GM23338 (cell line): Measurements from ENCODE around the gene TRIM8. TPM values are rescaled to one million over a fixed set of nuclear protein-coding genes. Genes with fewer than 3 reads are reported as not detected.

Source experiments
- ATAC-seq: fragments of 200-7000 bp; cut with Tn5 transposase; 3 replicates; pipeline ENCODE4 v1.9.1; 2020
- DNase-seq: peaks from one replicate; pipeline ENCODE4 v3.0.0-alpha.2; 2015; ENCODE audit warnings: low spot score
- H2AFZ ChIP-seq: fragments of 200-600 bp; sonication (generic); 2 replicates; pipeline ENCODE4 v1.8.0; 2016; ENCODE audit warnings: antibody characterized with exemption, mild to moderate bottlenecking, moderate library complexity
- H3F3A ChIP-seq: fragments of 200-600 bp; sonication (generic); replicated peaks from 2 replicates; pipeline ENCODE4 v1.8.0; 2017; ENCODE audit warnings: antibody characterized with exemption, mixed run types, low read depth
- H3K27ac ChIP-seq: fragments of 200-600 bp; sonication (generic); 2 replicates; pipeline ENCODE4 v1.6.1; 2016; ENCODE audit warnings: low read depth
- H3K27me3 ChIP-seq: fragments of 200-600 bp; sonication (generic); 2 replicates; pipeline ENCODE4 v1.8.0; 2016; ENCODE audit warnings: mild to moderate bottlenecking, mixed run types, moderate library complexity; ENCODE audit not compliant: insufficient read depth
- H3K36me3 ChIP-seq: fragments of 200-600 bp; sonication (generic); 2 replicates; pipeline ENCODE4 v1.8.0; 2016; ENCODE audit warnings: mild to moderate bottlenecking; ENCODE audit not compliant: insufficient read depth
- H3K4me1 ChIP-seq: fragments of 200-600 bp; sonication (generic); 2 replicates; pipeline ENCODE4 v1.8.0; 2016; ENCODE audit warnings: mild to moderate bottlenecking, moderate library complexity; ENCODE audit not compliant: insufficient read depth
- H3K4me2 ChIP-seq: fragments of 200-600 bp; sonication (generic); 2 replicates; pipeline ENCODE4 v1.7.1; 2017; ENCODE audit warnings: mixed run types
- H3K4me3 ChIP-seq: fragments of 200-600 bp; sonication (generic); 2 replicates; pipeline ENCODE4 v1.6.1; 2016; ENCODE audit warnings: mixed run types
- H3K79me2 ChIP-seq: fragments of 200-600 bp; sonication (generic); replicated peaks from 2 replicates; pipeline ENCODE4 v1.8.0; 2017; ENCODE audit warnings: mild to moderate bottlenecking; ENCODE audit not compliant: insufficient read depth
- H3K9me2 ChIP-seq: fragments of 200-600 bp; sonication (generic); 2 replicates; pipeline ENCODE4 v1.8.0; 2017; ENCODE audit not compliant: insufficient read depth
- H4K20me1 ChIP-seq: fragments of 200-600 bp; sonication (generic); replicated peaks from 2 replicates; pipeline ENCODE4 v1.8.0; 2017; ENCODE audit warnings: mild to moderate bottlenecking; ENCODE audit not compliant: insufficient read depth
- H3K27ac Mint-ChIP-seq: 2 replicates; pipeline ENCODE4 v1.8.0; 2020; ENCODE audit warnings: inconsistent platforms, mild to moderate bottlenecking, moderate library complexity, mixed read lengths
- H3K27me3 Mint-ChIP-seq: 3 replicates; pipeline ENCODE4 v1.8.0; 2022; ENCODE audit warnings: low read depth, mild to moderate bottlenecking, moderate library complexity, mixed read lengths, inconsistent platforms; ENCODE audit not compliant: insufficient read depth, poor library complexity
- H3K36me3 Mint-ChIP-seq: 3 replicates; pipeline ENCODE4 v1.8.0; 2021; ENCODE audit warnings: low read depth, mild to moderate bottlenecking, inconsistent platforms, moderate library complexity, mixed read lengths
- H3K4me1 Mint-ChIP-seq: 3 replicates; pipeline ENCODE4 v1.8.0; 2020; ENCODE audit warnings: mild to moderate bottlenecking, inconsistent platforms, mixed read lengths
- H3K4me3 Mint-ChIP-seq: 3 replicates; pipeline ENCODE4 v1.8.0; 2021; ENCODE audit warnings: moderate library complexity, mild to moderate bottlenecking, inconsistent platforms, mixed read lengths
- H3K9me3 Mint-ChIP-seq: 3 replicates; pipeline ENCODE4 v1.8.0; 2020; ENCODE audit warnings: moderate library complexity, mild to moderate bottlenecking, inconsistent platforms, mixed read lengths
- ZNF331 ChIP-seq: fragments of 250-450 bp; sonication (Bioruptor Pico); IDR thresholded peaks from 2 replicates; pipeline ENCODE4 v1.5.0; 2020; ENCODE audit warnings: low read depth, mild to moderate bottlenecking, moderate library complexity
- ZNF462 ChIP-seq: fragments of 250-450 bp; sonication (Bioruptor Pico); IDR thresholded peaks from 2 replicates; pipeline ENCODE4 v1.5.0; 2020; ENCODE audit warnings: mild to moderate bottlenecking, moderate library complexity
- polyA plus RNA-seq: library from polyadenylated mRNA; unstranded; fragments of >200 nt; fragmentation: Nextera tagmentation; extraction: Ambion mirVana; gene quantifications from 2 replicates; pipeline ENCODE4 v1.2.1, GENCODE V29; 2016
- total RNA-seq: library from RNA; depleted of rRNA; stranded (reverse); fragments of >200 nt; shearing (Covaris generic); gene quantifications from 2 replicates; pipeline ENCODE4 v1.2.3, GENCODE V29; 2014

The TRIM8 gene
- total and polyA plus RNA-seq, 2 experiments from 2014 or later, result 15.1 to 36.7 TPM

- no peak for TF ChIP-seq ZNF462 (CRISPR knock-in tag)
Observed at GRCh38 chr10:102620591-102621442, 23.5 kb upstream of the TRIM8 start (continued).

- H3K27ac ChIP-seq, result no peak overlapping the region
- no peak for ATAC-seq
- no peak overlapping the region for H2AFZ ChIP-seq
- Mint-ChIP-seq H3K27ac (no peak overlapping the region), H3K27me3 (peaks cover 12% of the 10 kb centered on the region), H3K36me3 (no peaks in the 10 kb centered on the region; the same call in 1 of the 3 replicates), H3K9me3 (no peaks in the 10 kb centered on the region), H3K4me3 (no peak overlapping the region), H3K4me1 (peaks cover 48% of the 10 kb centered on the region)
- H3K4me1 ChIP-seq, result peaks cover 9% of the 10 kb centered on the region; the same call in 1 of the 2 replicates
- H3K4me3 ChIP-seq, result no peak overlapping the region
- H3F3A ChIP-seq, result no peaks in the 10 kb centered on the region
- no peaks in the 10 kb centered on the region for H3K36me3 ChIP-seq
- no peaks in the 10 kb centered on the region for H3K9me2 ChIP-seq
- H3K79me2 ChIP-seq, result no peaks in the 10 kb centered on the region
- H3K4me2 ChIP-seq, result no peak overlapping the region
- H3K27me3 ChIP-seq, result no peaks in the 10 kb centered on the region
- no peaks in the 10 kb centered on the region for H4K20me1 ChIP-seq
- no peak for DNase-seq
- TF ChIP-seq ZNF331, result no peak
- TF ChIP-seq ZNF462 (CRISPR knock-in tag), result no peak
Observed at GRCh38 chr10:102621443-102622325, 22.6 kb upstream of the TRIM8 start.
